Keratinocyte (primary cell): ENCODE results near the gene TMEM178A. TPM values are rescaled to one million over a fixed set of nuclear protein-coding genes. Genes with fewer than 3 reads are reported as not detected.

ENCODE experiments used
- DNase-seq: peaks from one replicate; pipeline ENCODE4 v3.0.0-alpha.2; 2011; ENCODE audit warnings: low read depth, missing footprints, low spot score
- FAIRE-seq: peaks from 2 replicates; lab custom pipeline; 2011; peaks lifted over from hg19 to GRCh38; lab: Jason Lieb, UNC
- H2AFZ ChIP-seq: 2 replicates; pipeline ENCODE4 v1.6.0; 2012; ENCODE audit warnings: low read length, control low read depth, inconsistent platforms; ENCODE audit not compliant: control insufficient read depth
- H3K27ac ChIP-seq: 2 replicates; pipeline ENCODE4 v1.5.1; 2011; ENCODE audit warnings: low read length; ENCODE audit not compliant: control insufficient read depth, insufficient read depth
- H3K27me3 ChIP-seq: 3 replicates; pipeline ENCODE4 v1.6.0; 2011; ENCODE audit warnings: low read length; ENCODE audit not compliant: control insufficient read depth, insufficient read depth; ENCODE audit errors: extremely low read depth
- H3K36me3 ChIP-seq, 2 experiments: 2 replicates in 1 of 2; 3 replicates in 1 of 2; pipeline ENCODE4 v1.5.1; 2011; ENCODE audit warnings: low read length in 2 of 2, mild to moderate bottlenecking in 1 of 2; ENCODE audit not compliant: control insufficient read depth in 2 of 2, insufficient read depth in 2 of 2; ENCODE audit errors: extremely low read depth in 1 of 2
- H3K4me1 ChIP-seq: 3 replicates; pipeline ENCODE4 v1.5.1; 2011; ENCODE audit warnings: low read length; ENCODE audit not compliant: control insufficient read depth, insufficient read depth; ENCODE audit errors: extremely low read depth
- H3K4me2 ChIP-seq: 3 replicates; pipeline ENCODE4 v1.6.0; 2011; ENCODE audit warnings: low read depth, low read length; ENCODE audit not compliant: control insufficient read depth, insufficient read depth; ENCODE audit errors: extremely low read depth
- H3K4me3 ChIP-seq, 3 experiments: fragments of 200-600 bp in 1 of 3; sonication (generic) in 1 of 3; 2 replicates in 2 of 3; 3 replicates in 1 of 3; pipeline ENCODE4 v1.5.1; 2011 to 2016; ENCODE audit warnings: low read length in 3 of 3, mild to moderate bottlenecking in 3 of 3, control low read depth in 2 of 3, inconsistent platforms in 1 of 3, low read depth in 1 of 3, mixed read lengths in 1 of 3, mixed run types in 1 of 3, moderate library complexity in 1 of 3; ENCODE audit not compliant: control insufficient read depth in 2 of 3, insufficient read depth in 2 of 3; ENCODE audit errors: extremely low read depth in 1 of 3
- H3K79me2 ChIP-seq: 2 replicates; pipeline ENCODE4 v1.6.0; 2012; ENCODE audit warnings: low read length; ENCODE audit not compliant: control insufficient read depth, insufficient read depth
- H3K9ac ChIP-seq: 3 replicates; pipeline ENCODE4 v1.6.0; 2011; ENCODE audit warnings: low read length; ENCODE audit not compliant: control insufficient read depth, insufficient read depth; ENCODE audit errors: extremely low read depth
- H3K9me1 ChIP-seq: 3 replicates; pipeline ENCODE4 v1.6.0; 2011; ENCODE audit warnings: low read length; ENCODE audit not compliant: control insufficient read depth, insufficient read depth; ENCODE audit errors: extremely low read depth
- H3K9me3 ChIP-seq: 2 replicates; pipeline ENCODE4 v1.5.1; 2012; ENCODE audit warnings: low read depth, low read length; ENCODE audit not compliant: control insufficient read depth
- H4K20me1 ChIP-seq: 3 replicates; pipeline ENCODE4 v1.6.0; 2011; ENCODE audit warnings: low read length; ENCODE audit not compliant: control insufficient read depth, insufficient read depth; ENCODE audit errors: extremely low read depth
- CTCF ChIP-seq, 3 experiments: IDR thresholded peaks in 1 of 3; conservative IDR thresholded peaks in 1 of 3; optimal IDR thresholded peaks in 1 of 3; 2 replicates in 2 of 3; 3 replicates in 1 of 3; pipeline versions ENCODE3 to v1.5.1; 2011; ENCODE audit warnings: low read length in 3 of 3, mild to moderate bottlenecking in 3 of 3, moderate library complexity in 2 of 3, control low read depth in 1 of 3, inconsistent platforms in 1 of 3; ENCODE audit not compliant: insufficient read depth in 2 of 3; ENCODE audit errors: extremely low read depth in 1 of 3
- EZH2 ChIP-seq: IDR thresholded peaks from one replicate; pipeline ENCODE4 v1.6.1; 2012; ENCODE audit warnings: inconsistent platforms, mild to moderate bottlenecking, low read length, moderate library complexity
- dilution Hi-C: fragments of 300-500 bp; cut with MboI; formaldehyde crosslinking; loops from one replicate; pipeline ENCODE4 v1.7.0; 2020; ENCODE audit warnings: low sequenced_read_pairs; ENCODE audit not compliant: extremely low pct_ligation_motif_present
- polyA plus RNA-seq, 5 experiments: library from polyadenylated mRNA; depleted of rRNA in 3 of 5; stranded (reverse) in 3 of 5; stranded (forward) in 1 of 5; unstranded in 1 of 5; fragments of >200 nt; gene quantifications; 1 replicate in 1 of 5; 2 replicates in 3 of 5; 3 replicates in 1 of 5; pipeline versions ENCODE4 v1.2.1 to v1.2.3, GENCODE V29; 2011 to 2012; ENCODE audit warnings: missing spikeins in 2 of 5, low read depth in 1 of 5, low replicate concordance in 1 of 5

TMEM178A gene
- polyA plus RNA-seq, 1 donor (not counting 4 experiments of a cell fraction or from before 2014, with no cell fraction given) = 0.07 TPM

- FAIRE-seq (no peak), DNase-seq (no peak)
- Histone ChIP-seq H3K4me2 (no peak overlapping the region), H3K9me3 (no peaks in the 10 kb centered on the region), H3K27me3 (no peaks in the 10 kb centered on the region), H3K4me3 (no peak overlapping the region), H3K9me1 (no peaks in the 10 kb centered on the region), H4K20me1 (peaks cover 2% of the 10 kb centered on the region), H3K27ac (no peak overlapping the region), H3K4me1 (peaks cover 14% of the 10 kb centered on the region), H2AFZ (no peak overlapping the region), H3K36me3 (peaks cover 6 to 37% of the 10 kb centered on the region in 2 experiments), H3K9ac (no peak overlapping the region), H3K79me2 (peaks cover 15% of the 10 kb centered on the region)
- TF ChIP-seq EZH2 (no peak), CTCF (optimal IDR thresholded peaks at IDR 0.05 in 1 of 3, IDR thresholded peaks at IDR 0.05 in 1 of 3, conservative IDR thresholded peaks at IDR 0.05 in 1 of 3; ENCODE audit: extremely low read depth in 1 of 3, insufficient read depth in 2 of 3, low read length in 3 of 3) (no peak)
- dilution Hi-C loops = no loop called here
Measured at GRCh38 chr2:39732482-39732881, 66.8 kb downstream of the TMEM178A start.

DNA sequence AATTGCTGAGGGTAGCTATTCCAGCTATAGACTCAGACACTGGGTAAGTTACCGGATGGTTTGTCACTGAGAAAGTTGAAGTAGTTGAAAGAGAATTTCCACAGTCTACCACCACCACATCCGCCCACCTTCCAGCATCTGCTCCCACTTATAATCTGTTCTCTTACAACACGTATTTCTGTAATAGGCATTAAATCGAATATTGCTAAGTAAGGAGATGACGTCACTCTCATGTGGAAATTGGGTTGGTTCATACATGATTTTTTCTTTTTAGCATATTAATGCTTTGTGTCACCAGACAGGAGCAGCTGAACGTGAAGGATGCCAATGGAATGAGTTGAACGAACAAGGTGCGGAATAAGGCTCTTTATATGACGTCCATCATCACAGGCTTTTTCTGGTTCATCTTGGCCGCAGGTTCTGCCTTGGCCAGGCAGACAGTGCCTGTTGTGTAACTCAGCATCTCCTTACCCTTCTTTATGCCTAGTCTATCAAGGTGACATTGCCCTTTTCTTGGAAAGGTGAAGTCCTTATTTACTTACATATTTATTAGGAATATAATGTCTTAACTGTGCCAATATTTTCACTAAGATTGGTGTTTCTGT is 67.5 kb downstream of the TMEM178A start:
- no peaks in the 10 kb centered on the region for H3K27me3 ChIP-seq
- H3K79me2 ChIP-seq = peaks cover 15% of the 10 kb centered on the region
- H3K27ac ChIP-seq = no peak overlapping the region
- TF ChIP-seq EZH2 (no peak), CTCF (optimal IDR thresholded peaks at IDR 0.05 in 1 of 3, IDR thresholded peaks at IDR 0.05 in 1 of 3, conservative IDR thresholded peaks at IDR 0.05 in 1 of 3; ENCODE audit: extremely low read depth in 1 of 3, insufficient read depth in 2 of 3, low read length in 3 of 3) (no peak)
- H2AFZ ChIP-seq = no peak overlapping the region
- dilution Hi-C loops = no loop called here
- H3K9me3 ChIP-seq = no peaks in the 10 kb centered on the region
- H3K4me3 ChIP-seq = no peak overlapping the region
- no peak for FAIRE-seq
- H3K4me2 ChIP-seq = no peak overlapping the region
- H3K4me1 ChIP-seq = peaks cover 14% of the 10 kb centered on the region
- H3K9ac ChIP-seq = no peak overlapping the region
- H3K9me1 ChIP-seq = no peaks in the 10 kb centered on the region
- peaks cover 2% of the 10 kb centered on the region for H4K20me1 ChIP-seq
- H3K36me3 ChIP-seq = peaks cover 8 to 42% of the 10 kb centered on the region in 2 experiments
- DNase-seq = no peak
